A549 treated with GW870086 at 1 μM for 4 hours (cell line): ENCODE measurements around the gene MEGF11. TPM values are rescaled to one million over a fixed set of nuclear protein-coding genes. Genes with fewer than 3 reads are reported as not detected.

Experiments used
- total RNA-seq: library from RNA; stranded (reverse); fragments of 200-300 nt; extraction: Qiagen RNA extraction; gene quantifications from 5 replicates; pipeline ENCODE4 v1.2.3, GENCODE V29; 2022; ENCODE audit warnings: low read depth

Gene MEGF11
- total RNA-seq: 0.22 to 0.62 TPM (median 0.41 TPM) in 5 replicates

GRCh38 chr15:66253418-66254088 lies at the start of gene MEGF11:
Gene MEGF11 (minus strand): TSS chr15:66253750. CDS start chr15:66128403, 125,347 bp downstream.

GRCh38 chr15:66293419-66294156 lies 40.0 kb upstream of the MEGF11 start, which contains the start of gene DIS3L:
Gene DIS3L (plus strand): TSS chr15:66293568. CDS start chr15:66293597, 29 bp downstream.

GRCh38 chr15:65869126-65869953 lies 384.2 kb downstream of the MEGF11 start, which contains the start of gene RAB11A:
Gene RAB11A (plus strand): TSS chr15:65869491. CDS start chr15:65869586, 95 bp downstream.

Other genes with a start within 250 kb of the MEGF11 start
- 28.7 to 32.7 TPM (median 31.4 TPM) in 5 replicates for gene DIS3L, start 39.8 kb upstream of the MEGF11 start, total RNA-seq
- gene TIPIN, start 102.9 kb upstream of the MEGF11 start, total RNA-seq: 23.6 to 29.9 TPM (median 27.3 TPM) in 5 replicates
- 69.5 to 120 TPM (median 116 TPM) in 5 replicates for gene MAP2K1, start 133.2 kb upstream of the MEGF11 start, total RNA-seq
- gene SNAPC5, start 244.0 kb upstream of the MEGF11 start, total RNA-seq: 42.1 to 58.6 TPM (median 49.5 TPM) in 5 replicates